NCI-H2081 treated with DMSO at 0.1 percent for 48 hours (cell line): ENCODE measurements around the gene HMGCS2.
"Not testable (repeated sequence)": the region's sequence is repeated elsewhere in the genome, so short reads cannot be mapped to it uniquely, and the experiment has no call there.

Experiments used
- DNase-seq: peaks from one replicate; lab custom pipeline; 2025; lab: John Stamatoyannopoulos, UW

Gene HMGCS2

DNA sequence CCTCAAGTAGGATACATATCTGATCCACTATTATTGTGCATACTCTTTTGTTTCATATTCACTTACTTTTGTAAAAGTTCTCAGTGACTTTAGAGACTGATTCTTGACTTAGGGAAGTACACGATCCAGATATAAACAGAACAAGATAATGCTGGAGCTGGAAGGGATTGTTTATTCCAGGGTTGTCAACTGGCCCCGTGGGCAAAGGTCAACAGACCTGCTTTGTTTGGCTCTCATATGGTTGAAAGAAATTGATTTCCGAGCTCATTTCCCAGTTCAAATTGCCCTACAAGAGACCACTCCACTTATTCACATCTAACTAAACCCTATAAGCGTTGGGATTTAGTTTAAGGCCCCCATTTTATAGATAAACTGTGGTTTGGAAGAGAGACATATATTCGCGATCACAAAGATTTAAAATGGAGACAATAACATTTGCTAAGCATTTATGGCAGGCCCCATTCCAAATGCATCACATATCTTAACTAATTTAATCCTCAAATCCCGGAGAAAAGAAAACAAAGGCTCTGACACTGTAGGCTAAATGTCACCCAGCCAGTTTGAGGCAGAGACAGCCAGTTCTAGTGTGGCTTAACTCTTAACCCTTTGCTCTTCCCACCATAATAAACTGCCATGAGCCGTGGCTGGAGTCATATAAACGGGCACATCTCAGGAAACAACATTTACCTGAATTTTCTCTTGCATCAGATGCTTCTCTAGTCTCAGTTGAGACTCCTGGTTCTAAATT lies 21.9 kb upstream of the HMGCS2 start:
- DNase-seq = no peak

DNA sequence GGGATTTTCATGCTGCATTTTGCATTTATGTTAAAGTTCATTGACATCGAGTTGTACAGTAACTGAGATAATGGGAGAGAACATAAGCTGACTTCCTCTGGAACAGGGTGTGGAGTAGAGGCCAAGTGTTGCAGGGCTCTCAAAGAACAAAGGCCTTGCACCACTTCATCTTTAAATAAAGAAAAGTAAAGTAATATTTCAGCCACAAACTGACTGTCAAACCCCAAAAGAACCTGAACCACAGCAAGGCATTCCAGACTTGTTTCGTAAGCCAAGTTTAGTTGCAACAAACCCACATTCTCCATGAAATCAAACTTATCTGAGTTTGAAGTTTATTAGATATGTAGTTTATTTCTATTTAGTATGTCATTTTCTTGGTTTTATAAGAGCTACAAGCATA lies 19.1 kb upstream of the HMGCS2 start:
- no peak for DNase-seq

DNA sequence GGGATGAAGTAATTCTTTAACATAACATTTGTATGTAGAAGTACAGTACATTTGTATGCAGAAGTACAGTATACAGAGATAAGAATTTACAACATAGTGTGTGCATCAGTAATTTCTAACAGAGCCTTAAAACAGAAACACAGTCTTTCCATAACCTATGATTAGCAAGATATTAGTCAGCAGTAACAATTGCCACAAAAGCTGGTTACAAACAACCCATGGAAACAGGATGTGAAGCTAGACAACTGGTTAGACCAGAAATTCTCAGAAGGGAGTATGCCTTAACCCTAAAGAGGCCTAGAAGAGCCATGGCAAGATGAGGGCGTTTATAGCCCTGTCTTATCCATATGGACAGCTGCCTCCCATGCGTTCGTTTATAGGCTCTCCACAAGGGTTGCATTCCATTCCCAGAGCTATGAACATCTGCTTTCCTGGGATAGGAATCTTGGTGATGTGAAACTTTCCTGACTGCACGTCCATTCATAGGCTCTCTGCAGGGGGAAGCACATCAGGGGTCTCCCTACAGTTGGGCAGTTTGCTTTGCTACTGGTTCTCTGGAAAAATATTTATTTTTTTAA lies 17.9 kb upstream of the HMGCS2 start:
- DNase-seq = not testable (repeated sequence)

DNA sequence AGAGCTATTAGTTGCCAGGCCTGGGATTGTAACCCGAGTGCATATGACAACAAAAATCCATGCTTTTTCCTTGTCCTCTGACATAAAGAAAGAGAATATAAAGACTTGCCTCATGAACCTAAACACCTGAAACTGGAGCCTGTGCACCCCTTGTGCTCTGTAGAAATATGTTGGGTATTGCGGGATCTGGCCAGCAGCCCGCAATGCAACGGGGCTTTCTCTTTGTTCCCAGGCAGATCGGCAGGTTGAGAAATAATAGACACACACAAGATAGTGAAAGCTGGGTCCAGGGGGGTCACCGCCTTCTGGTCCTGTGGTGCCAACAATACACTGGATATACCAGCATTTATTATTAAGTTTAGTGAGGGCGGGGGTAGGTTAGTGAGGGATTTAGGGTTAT lies 17.3 kb upstream of the HMGCS2 start:
- DNase-seq = not testable (repeated sequence)

DNA sequence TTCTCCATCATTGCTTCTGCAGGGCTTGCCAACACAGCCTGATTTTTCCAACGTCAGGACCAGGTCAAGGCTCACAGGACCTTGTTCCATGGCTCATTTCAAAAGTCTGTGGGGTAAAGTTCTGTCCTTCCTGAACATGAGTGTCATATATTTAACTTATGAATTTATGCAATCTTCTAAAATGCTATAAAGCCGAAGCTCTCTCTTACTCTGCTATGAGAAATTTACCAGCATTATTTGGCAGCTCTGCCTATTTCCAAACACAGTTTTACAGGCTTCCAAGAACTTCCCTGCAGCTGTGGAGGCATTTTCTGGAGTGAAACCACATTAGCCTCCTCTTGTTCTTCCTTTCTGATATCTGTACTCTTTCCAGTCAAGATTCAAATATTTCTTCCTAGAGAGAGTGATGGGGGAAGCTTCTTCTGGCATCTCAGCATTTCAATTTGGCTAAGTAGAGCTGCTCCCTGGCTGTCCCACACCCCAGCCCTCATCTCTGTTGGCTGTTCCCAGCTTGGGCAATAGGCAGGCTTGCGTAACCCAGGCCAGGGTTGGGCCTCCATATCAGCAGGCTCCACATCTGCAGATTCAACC lies 15.6 kb upstream of the HMGCS2 start:
- DNase-seq = no peak

DNA sequence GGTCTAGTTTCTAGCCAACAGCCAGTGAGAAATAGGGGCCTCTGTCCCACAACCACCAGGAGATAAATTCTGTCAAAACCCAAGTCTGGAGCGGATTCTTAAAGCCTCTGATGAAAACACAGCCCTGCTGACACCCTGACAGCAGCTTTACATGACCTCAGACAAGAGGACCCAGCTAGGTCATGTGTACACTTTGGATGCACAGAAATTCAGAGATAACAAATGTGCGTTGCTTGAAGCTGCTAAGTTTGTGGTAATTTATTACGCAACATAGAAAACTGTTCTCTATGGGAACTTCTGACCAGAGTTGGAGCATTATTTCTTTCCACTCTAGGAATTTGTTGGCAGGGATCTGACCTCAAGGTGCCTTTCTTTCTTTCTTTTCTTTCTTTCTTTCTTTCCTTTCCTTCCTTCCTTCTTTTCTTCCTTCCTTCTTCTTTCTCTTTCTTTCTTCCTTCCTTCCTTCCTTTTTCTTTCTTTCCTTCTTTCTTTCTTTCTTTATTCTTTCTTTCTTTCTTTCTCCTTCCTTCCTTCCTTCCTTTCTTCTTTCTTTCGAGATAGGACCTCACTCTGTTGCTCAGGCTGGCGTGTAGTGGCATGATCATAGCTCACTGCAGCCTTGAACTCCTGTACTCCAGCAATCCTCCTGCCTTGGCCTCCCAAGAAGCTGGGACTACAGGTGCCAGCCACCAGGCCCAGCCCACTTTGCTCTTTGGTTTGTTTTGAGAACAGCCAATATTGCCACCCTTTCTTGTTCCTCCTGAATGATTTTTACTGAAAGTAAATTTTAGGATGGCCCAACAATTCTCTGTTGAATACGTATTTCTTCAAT lies 14.9 kb upstream of the HMGCS2 start:
- no peak for DNase-seq

DNA sequence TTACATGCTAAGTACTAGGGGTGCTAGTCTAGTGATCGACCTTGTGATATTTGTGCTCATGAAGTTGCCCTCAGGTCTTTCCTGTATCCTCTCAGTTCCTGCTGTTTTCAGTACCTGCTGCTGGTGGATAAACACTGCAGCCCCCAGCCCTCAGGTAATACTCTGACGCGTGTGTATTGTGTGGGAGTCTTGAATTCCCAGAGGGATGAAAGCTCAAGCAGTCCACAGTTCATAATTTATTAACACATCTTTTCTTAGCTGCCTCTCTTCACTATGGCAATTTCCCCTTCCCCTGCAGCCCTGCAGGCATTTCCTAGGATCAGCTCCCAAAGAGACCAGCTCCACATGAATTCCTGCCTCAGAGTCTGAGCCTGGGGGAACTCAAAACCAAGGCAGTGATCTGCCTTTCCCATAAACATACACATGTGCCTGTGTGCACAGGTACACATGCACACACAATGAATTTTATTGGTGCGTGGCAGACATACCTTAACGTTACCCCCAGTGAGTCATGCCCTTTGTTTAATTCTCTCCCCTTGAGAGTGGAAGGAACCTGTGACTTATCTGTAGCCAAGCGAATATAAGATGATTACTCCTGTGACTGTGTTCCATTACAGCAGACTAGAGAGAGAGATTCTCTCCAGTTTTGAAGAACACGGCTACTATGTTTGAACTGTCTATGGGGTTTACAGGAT lies 14.1 kb upstream of the HMGCS2 start:
- no peak for DNase-seq

DNA sequence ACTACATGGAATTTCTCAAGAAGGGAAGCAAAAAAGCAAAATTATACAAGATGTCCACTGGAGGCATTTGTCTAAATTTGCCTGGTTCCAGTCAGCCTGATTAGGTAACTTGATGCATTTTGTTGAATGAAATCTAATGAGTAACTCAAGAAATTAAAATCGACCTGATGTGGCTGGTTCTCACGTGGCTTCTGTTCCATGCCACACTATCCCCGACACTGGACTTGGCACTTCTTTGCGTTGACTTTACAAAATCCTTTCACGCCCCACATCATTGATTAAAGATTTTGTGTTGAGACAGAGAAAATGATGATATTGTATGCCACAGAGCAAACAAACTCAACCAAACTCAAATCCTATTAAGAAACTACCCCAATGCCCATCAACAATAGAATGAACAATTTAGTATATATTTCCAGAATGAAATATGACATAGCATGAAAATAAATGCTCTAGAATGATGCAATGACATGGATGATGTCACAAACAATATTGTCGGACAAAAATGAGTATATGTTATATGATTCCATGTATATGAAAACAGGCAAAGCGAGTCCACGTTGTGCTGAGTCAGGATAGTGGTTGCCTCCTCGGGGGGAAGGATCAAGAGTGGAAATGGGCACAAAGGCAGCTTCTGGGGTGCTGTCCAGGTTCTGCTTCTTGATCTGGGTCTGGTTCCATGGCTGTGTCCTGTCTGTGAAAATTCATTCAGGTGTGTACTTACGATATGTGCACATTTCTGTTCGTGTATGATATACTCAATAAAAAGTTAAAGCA lies 12.9 kb upstream of the HMGCS2 start:
- no peak for DNase-seq

DNA sequence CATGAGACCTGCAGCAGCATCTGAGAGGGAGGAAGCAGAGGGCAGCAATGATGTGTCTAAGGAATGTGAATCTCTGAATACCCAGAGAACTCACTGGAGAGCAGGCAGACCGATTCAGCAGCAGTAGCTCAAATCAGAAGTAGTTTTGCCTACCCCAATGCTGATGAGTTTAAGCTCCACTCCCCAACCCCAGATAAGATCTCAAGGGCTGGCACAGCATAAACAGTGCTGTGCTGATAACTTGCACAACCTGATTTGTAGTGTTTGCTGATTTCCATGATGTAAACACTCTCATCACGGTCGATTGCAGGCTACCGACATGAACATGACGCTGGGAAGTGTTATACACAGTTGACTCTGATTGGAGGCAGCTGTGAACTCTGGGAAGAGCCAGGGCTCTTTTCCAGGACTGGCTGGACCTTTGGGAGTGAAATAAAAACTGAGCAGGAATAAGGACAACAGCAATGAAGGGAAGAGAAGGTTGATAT lies 11.2 kb upstream of the HMGCS2 start:
- DNase-seq = no peak

DNA sequence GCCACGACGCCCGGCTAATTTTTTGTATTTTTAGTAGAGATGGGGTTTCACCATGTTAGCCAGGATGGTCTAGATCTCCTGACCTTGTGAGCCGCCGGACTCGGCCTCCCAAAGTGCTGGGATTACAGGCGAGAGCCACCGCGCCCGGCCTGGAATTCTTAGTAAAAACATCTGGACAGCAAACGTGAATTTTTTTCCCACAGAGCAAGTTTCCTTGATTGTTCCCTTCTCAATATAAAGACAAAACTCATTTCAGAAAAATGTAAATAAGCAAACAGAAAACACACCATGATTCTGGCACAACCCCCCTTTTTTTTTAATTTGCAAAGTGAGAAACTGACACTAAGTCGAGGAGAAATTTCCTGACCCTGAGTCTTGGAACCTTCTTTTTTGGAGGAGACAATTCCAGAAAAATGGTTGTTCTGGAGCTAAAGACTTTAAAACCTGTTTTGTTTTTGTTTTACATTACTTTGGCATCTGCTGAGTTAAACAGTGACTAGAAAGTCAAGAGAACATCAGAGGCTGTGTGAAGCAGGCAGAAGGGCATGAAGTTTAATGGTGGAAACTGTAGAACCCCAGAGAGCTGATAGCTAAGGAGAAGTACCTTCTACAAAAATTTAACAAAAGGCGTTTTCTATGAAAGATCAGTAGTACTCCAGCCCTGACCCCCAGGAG lies 10.3 kb upstream of the HMGCS2 start:
- no peak for DNase-seq

DNA sequence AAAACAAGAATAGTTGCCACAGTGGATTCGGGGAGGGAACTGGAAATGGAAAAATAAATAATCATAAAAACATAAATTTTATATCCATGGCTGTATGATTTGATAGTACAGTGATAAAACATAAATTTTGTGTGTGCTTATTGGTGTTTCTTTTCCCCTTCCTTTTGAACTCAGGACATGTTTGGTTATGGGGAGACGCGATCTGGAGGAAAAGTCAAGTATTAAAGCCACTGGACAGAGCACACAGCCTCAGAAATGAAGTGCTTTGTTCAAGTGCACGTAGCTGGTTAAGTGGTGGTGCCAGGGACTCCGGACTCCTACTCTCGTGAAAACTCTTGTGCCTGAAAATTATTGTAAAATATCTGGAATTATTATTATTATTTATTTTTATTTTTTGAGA lies 9.7 kb upstream of the HMGCS2 start:
- DNase-seq = no peak

DNA sequence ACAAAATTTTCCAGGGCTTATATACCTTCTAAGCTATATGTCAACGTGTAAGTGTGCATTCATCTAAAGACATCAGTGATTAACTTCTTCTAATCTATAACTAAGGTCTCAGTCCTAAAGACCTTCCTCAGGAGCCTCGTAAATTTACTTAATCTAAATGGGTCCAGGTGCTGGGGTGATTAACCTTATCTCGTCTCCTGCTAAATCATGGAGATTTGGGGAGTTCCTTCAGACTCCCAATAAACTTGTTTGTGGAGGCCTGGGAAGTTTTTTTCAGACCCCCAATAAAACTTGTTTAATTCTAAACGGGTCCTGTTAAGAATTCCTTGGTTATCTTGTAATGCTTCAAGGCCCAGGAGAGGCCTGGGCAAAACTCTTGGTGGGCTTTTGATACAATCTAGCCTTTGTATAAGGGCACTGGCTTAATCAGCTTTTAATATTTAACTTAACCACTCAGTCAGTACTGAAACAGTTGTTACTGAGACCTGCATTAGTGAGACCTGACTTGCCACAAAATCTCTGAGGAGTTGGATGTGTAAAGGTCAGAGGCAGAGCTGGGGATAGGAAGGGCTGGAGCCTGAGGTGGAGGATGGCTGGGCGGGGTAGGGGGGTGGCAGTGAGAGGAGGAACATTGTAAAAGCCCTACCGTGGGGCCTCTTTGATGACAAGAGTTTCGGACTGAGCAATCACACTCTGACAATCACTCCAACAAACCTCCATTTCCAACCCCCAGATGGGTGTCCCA lies 6.2 kb upstream of the HMGCS2 start:
- no peak for DNase-seq

DNA sequence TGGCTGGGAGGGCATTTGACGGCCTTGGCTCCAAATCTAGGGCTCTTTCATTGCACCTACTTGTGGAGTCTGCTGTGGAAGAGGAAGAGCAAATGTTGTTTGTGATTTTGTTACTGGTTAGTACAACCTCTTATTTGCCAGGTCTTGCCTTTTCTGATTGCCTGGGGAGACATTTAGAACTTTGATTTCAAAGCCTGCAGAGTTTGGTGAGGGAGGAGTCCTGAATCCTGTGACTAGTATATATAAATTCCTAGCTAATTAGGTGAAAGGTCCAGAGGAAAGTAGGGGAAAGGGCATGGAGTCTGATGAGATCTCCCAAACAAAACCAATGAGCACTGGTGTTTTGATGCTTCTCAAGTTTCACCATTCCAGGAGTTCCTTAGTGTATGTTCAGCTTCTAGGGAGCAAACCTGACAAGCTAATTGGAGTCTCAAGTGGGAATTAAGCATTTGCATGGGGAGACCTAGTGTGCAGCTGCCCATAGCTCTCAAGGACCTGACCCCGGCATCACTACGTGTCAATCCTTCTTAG lies 5.1 kb upstream of the HMGCS2 start:
- DNase-seq = no peak

DNA sequence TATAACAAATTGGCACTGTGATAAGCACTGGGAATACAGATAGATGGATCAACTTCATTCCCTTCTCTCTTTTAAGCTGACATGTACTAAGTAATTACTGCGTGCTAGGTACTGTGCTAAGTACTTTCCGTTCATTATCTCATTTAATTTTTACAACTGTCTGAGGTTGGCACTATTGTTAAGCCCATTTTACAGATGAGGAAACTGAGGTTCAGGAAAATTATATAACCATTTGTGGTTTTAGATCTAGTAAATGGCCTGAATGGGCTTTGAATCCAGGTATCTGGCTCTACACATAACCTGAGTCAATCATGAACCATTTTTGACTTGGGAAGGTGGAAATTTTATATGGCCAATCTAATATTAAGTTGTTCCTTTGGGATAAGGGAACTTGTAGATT lies 3.6 kb upstream of the HMGCS2 start:
- no peak for DNase-seq

DNA sequence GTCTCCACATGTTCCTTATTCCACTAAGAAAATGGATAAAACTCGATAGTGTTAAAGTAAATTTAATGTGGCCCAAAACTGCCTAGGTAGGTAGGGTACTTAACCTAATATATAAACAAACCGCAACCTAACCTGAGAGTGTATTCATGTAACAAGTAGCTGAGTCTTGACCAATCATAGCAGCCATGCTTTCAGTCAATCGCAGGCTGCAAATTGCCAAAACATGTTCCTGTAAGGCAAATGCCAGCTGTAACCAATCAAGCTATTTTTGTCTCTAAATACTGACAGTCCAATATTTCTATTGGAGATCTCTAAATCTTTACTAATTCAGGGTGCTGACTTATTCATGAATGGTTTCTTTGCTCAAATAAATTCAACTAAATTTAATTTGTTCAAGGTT lies 3.1 kb upstream of the HMGCS2 start:
- DNase-seq = no peak

DNA sequence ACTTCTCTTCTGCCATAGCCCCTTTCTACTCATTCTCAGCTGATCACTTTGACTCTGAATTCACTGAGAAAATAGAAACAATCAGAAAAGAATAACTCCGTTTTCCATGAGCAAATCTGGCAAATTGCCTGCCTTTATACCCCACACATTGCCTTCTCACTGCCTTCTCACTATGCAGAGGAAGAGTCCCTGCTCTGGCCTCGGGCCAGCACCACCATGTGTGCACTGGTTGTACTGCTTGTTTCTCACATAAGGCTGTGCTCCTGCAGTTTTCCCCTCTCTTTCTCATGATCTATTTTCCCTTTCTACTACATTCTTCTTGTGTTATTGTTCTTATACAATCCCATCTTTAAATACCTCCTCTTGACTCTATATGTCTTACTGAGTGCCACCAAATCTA lies 2.3 kb upstream of the HMGCS2 start:
- DNase-seq = no peak

DNA sequence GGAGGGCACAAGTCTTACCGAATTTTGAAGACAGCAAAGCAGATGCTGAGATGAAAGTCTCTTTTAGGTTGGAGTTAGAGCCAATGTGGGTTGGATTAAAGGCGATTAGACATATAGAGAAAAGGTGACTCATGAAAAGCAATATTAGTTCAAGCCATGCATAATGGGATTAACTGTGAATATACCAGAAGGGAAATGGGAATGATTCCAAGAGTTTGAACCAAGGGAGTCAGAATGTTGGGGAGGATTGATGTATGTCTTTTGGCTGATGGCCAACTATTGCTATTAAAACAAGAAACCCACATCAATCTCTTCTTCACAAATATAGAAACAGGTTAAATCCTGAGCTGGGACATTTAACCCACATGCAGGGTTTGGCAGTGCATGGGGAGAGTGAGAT lies 1.2 kb downstream of the HMGCS2 start:
- DNase-seq = no peak

DNA sequence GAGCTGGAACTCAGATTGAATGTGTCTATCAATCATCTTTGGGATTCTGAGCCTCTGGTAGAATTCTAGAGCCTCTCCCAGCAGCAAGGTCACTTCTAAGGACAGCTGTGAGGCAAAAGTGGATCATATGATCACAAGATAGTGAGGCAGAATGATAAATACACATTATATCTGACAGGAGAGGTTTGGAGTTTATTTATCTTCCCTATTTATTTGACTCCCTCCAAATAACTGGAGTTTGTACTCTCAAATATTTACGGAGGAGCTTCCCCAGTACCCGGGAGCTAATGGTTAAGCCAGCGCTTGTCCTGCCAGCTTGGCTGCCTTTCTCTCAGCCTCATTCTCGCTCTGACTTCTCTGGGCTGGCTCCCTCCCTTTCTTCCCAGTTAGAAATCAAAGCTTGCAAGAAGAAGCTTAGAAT lies 2.3 kb downstream of the HMGCS2 start:
- no peak for DNase-seq

DNA sequence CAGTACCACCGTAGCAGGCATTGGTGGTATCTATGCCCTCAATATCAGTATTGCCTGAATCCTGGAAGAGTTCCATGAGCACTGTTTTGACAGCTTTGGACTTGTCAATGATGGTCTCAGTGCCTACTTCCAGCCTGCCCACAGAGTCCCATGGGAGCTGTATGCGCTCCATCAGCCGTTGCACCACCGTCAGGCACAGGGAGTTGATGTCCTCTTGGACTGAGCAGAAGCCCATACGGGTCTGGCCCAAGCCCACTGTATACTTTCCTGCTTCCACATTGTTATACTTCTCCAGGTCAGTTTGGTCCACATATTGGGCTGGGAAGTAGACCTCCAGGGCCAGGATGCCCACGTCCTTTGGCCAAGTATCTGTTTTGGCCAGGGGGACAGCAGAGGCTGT lies 4.5 kb downstream of the HMGCS2 start:
- DNase-seq = no peak

DNA sequence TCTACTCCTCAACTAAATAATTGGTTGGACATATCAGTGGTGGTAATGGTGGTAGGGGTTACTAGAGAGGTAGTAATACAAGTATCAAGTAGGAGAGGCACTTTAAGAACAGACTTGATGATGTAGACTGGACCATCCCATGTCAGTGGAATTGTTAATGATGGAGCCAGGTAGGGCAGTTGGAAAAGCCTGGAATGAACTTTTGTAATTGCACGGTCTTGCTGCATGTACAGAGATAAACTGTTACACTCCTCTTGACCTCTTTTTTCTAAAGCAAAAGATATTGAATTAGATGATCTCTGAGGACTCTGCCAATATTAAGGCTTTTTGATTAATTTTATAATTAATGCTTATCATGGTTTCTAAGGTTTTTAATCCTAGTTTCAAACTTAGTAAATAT lies 5.8 kb downstream of the HMGCS2 start:
- no peak for DNase-seq
